Measurements from ENCODE around the gene PRDM5. TPM values are rescaled to one million over a fixed set of nuclear protein-coding genes. Genes with fewer than 3 reads are reported as not detected.

The PRDM5 gene
- total RNA-seq, 1 experiment from 2014 or later: 0.85 TPM

DNA sequence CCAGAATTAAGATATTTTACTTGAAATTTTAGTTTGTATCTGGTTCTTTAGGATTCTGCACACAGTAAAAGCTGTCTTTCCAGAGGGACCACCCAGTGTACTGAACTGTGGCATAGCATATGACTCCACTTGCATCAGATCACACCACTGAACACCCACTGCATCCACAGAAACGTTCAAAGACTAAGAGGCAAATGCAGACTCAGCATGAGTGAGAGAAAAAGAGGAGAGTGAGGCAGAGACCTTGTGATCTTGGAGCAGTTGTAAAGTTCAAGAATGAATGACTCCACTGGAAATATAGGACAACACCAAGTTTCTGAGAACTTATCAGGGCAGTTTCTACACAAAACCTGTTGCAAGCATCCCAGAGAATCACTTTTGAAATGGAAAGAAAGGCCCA is 20.8 kb downstream of the PRDM5 start:
- POLR2A ChIA-PET (ENCODE audit: unreplicated experiment): no interaction called here
- intact Hi-C loops (cut with micrococcal nuclease; ENCODE audit: unreplicated experiment): no loop called here
- TF ChIP-seq EZH2 (IDR thresholded peaks at IDR 0.05; ENCODE audit: low read depth): no peak
- TF ChIP-seq, protein P1, sequence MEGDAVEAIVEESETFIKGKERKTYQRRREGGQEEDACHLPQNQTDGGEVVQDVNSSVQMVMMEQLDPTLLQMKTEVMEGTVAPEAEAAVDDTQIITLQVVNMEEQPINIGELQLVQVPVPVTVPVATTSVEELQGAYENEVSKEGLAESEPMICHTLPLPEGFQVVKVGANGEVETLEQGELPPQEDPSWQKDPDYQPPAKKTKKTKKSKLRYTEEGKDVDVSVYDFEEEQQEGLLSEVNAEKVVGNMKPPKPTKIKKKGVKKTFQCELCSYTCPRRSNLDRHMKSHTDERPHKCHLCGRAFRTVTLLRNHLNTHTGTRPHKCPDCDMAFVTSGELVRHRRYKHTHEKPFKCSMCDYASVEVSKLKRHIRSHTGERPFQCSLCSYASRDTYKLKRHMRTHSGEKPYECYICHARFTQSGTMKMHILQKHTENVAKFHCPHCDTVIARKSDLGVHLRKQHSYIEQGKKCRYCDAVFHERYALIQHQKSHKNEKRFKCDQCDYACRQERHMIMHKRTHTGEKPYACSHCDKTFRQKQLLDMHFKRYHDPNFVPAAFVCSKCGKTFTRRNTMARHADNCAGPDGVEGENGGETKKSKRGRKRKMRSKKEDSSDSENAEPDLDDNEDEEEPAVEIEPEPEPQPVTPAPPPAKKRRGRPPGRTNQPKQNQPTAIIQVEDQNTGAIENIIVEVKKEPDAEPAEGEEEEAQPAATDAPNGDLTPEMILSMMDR (conservative IDR thresholded peaks at IDR 0.05): no peak

DNA sequence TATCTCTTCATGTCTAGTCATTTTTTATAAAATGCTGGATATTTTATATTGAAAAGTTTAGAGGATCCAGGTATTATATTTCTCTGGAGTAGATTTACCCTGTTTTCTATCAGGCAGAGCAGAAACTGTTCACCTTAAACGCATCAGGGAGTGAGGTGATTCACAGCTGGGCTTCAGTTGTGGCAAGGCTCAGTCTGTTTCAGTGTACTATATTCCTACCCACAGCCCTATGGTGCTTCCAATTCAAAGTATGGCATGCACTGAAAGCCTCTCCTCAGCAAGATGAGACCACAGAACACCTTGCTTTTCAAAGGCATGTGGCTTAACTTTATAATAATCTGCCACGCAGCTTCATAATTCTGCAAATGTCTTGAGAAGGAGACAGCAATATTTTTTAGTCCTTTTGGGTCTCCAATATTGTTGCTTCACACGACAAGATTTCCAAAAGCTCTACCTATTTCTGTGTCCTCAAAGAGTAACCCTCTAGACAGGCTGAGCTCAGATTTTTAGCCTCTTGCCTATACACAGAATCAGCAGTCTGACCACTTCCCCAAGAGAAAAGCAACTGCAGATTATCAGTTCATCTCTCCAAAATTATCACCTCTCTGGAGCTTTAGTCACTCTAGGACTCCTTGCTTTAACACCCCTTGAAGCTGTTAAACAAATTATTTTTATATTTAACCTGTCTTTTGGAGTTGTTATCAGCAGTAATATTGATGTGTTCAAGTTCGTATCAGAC is 24.4 kb downstream of the PRDM5 start:
- Histone ChIP-seq H2AFZ (no peak overlapping the region), H3K27ac (no peak overlapping the region), H3K36me3 (ENCODE audit: low read depth) (no peaks in the 10 kb centered on the region), H3K9me2 (ENCODE audit: insufficient read depth) (no peaks in the 10 kb centered on the region), H3K27me3 (ENCODE audit: insufficient read depth, low read depth) (no peaks in the 10 kb centered on the region), H3K4me2 (no peak overlapping the region), H3F3A (ENCODE audit: insufficient read depth, low read depth) (no peaks in the 10 kb centered on the region), H3K79me2 (ENCODE audit: low read depth) (no peaks in the 10 kb centered on the region), H3K4me3 (no peak overlapping the region), H4K20me1 (ENCODE audit: insufficient read depth) (no peaks in the 10 kb centered on the region), H3K4me1 (replicated peaks; ENCODE audit: insufficient read depth) (no peaks in the 10 kb centered on the region), H3K9me3 (ENCODE audit: insufficient read depth, low read depth) (0 out of 2 replicates have a peak, but pooled peaks cover 4% of the 10 kb centered on the region)
- no peak for DNase-seq
- POLR2A ChIA-PET (ENCODE audit: unreplicated experiment): no interaction called here
- no TSS peak for BruUV-seq (replicated peaks)
- TF ChIP-seq, protein P1 (conservative IDR thresholded peaks at IDR 0.05): no peak
- TF ChIP-seq EZH2 (IDR thresholded peaks at IDR 0.05; ENCODE audit: low read depth): no peak
- intact Hi-C loops (cut with micrococcal nuclease; ENCODE audit: unreplicated experiment): no loop called here
- CTCF ChIA-PET: no interaction called here

More for the DNA sequence above, 20.8 kb downstream of the PRDM5 start:
- Histone ChIP-seq H3K4me2 (no peak overlapping the region), H3K9me2 (ENCODE audit: insufficient read depth) (no peaks in the 10 kb centered on the region), H3K36me3 (ENCODE audit: low read depth) (no peaks in the 10 kb centered on the region), H3K9me3 (ENCODE audit: insufficient read depth, low read depth) (0 out of 2 replicates have a peak, but pooled peaks cover 4% of the 10 kb centered on the region), H3K27ac (no peak overlapping the region), H3K4me3 (no peak overlapping the region), H4K20me1 (ENCODE audit: insufficient read depth) (no peaks in the 10 kb centered on the region), H3F3A (ENCODE audit: insufficient read depth, low read depth) (no peaks in the 10 kb centered on the region), H3K27me3 (ENCODE audit: insufficient read depth, low read depth) (no peaks in the 10 kb centered on the region), H2AFZ (no peak overlapping the region), H3K79me2 (ENCODE audit: low read depth) (no peaks in the 10 kb centered on the region), H3K4me1 (replicated peaks; ENCODE audit: insufficient read depth) (no peaks in the 10 kb centered on the region)
- BruUV-seq (replicated peaks): no TSS peak
- CTCF ChIA-PET: interaction anchor here (0.6 kb wide), 1 partner anchor 15 kb away, joined by 5 read pairs; no protein-coding TSS in a partner anchor
- DNase-seq: no peak

- POLR2A ChIA-PET (ENCODE audit: unreplicated experiment): no interaction called here
- H3K4me1 ChIP-seq (replicated peaks; ENCODE audit: insufficient read depth): no peaks in the 10 kb centered on the region
- H3K4me2 ChIP-seq: no peak overlapping the region
- no peak overlapping the region for H3K27ac ChIP-seq
- 0 out of 2 replicates have a peak, but pooled peaks cover 4% of the 10 kb centered on the region for H3K9me3 ChIP-seq (ENCODE audit: insufficient read depth, low read depth)
- CTCF ChIA-PET: no interaction called here
- no peak overlapping the region for H2AFZ ChIP-seq
- H4K20me1 ChIP-seq (ENCODE audit: insufficient read depth): no peaks in the 10 kb centered on the region
- no peaks in the 10 kb centered on the region for H3K27me3 ChIP-seq (ENCODE audit: insufficient read depth, low read depth)
- H3K79me2 ChIP-seq (ENCODE audit: low read depth): no peaks in the 10 kb centered on the region
- no peaks in the 10 kb centered on the region for H3K9me2 ChIP-seq (ENCODE audit: insufficient read depth)
- H3K36me3 ChIP-seq (ENCODE audit: low read depth): no peaks in the 10 kb centered on the region
- no peak for TF ChIP-seq EZH2 (IDR thresholded peaks at IDR 0.05; ENCODE audit: low read depth)
- TF ChIP-seq, protein P1 (conservative IDR thresholded peaks at IDR 0.05): no peak
- intact Hi-C loops (cut with micrococcal nuclease; ENCODE audit: unreplicated experiment): no loop called here
- no peak for DNase-seq
- H3K4me3 ChIP-seq: no peak overlapping the region
- BruUV-seq (replicated peaks): no TSS peak
- no peaks in the 10 kb centered on the region for H3F3A ChIP-seq (ENCODE audit: insufficient read depth, low read depth)
These were observed 27.0 kb downstream of the PRDM5 start for GRCh38 chr4:120895554-120895953.
